AG10803 (cell line): ENCODE measurements around the gene TUT1.

ENCODE experiments used
- DNase-seq: peaks from one replicate; pipeline ENCODE4 v3.0.0; 2010; ENCODE audit warnings: low read depth
- H3K4me3 ChIP-seq: 2 replicates; pipeline ENCODE4 v1.5.1; 2011; ENCODE audit warnings: mild to moderate bottlenecking, low read length, control low read depth
- CTCF ChIP-seq: conservative IDR thresholded peaks from 2 replicates; pipeline ENCODE4 v1.5.1; 2011; ENCODE audit warnings: mild to moderate bottlenecking, low read length, control low read depth, inconsistent platforms

The TUT1 gene

GRCh38 chr11:62545437-62546243 lies 45.7 kb downstream of the TUT1 start:
- no peak for TF ChIP-seq CTCF
- peak overlapping the region; percentile 97 for H3K4me3 ChIP-seq
- DNase-seq: peak; percentile 88

- peak overlapping the region; percentile 97 for H3K4me3 ChIP-seq
- no peak for TF ChIP-seq CTCF
- no peak for DNase-seq
Observed at GRCh38 chr11:62544581-62545436, 46.5 kb downstream of the TUT1 start.

- H3K4me3 ChIP-seq: peak overlapping the region; percentile 97
- TF ChIP-seq CTCF: no peak
- no peak for DNase-seq
Observed at GRCh38 chr11:62543680-62544444, 47.5 kb downstream of the TUT1 start.

GRCh38 chr11:62542750-62543567 lies 48.4 kb downstream of the TUT1 start:
- H3K4me3 ChIP-seq: peak overlapping the region; percentile 97
- DNase-seq: peak; percentile 85
- peak; percentile 90 for TF ChIP-seq CTCF

- TF ChIP-seq CTCF: no peak
- peak overlapping the region; percentile 97 for H3K4me3 ChIP-seq
- DNase-seq: no peak
Observed at GRCh38 chr11:62542111-62542745, 49.1 kb downstream of the TUT1 start.
